ENCODE data around the gene WNT3.

WNT3 gene

DNA sequence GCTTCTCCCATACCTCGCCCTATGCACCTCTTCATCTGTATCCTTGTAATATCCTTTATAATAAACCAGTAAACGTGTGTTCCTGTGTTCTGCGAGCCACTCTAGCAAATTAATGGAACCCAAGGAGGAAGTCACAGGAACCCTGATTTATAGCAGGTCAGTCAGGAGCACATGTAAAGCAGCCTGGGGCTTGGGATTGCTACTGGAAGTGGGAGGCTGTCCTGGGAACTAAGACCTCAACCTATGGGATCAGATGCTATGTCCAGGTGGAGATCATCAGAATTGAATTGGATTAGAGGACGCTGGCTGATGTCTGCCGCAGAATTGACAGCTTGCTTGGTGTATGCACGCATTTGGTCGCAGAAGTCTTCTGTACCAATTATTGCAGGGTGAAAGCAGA lies 15.7 kb downstream of the WNT3 start:
- TF ChIP-seq, protein P1, sequence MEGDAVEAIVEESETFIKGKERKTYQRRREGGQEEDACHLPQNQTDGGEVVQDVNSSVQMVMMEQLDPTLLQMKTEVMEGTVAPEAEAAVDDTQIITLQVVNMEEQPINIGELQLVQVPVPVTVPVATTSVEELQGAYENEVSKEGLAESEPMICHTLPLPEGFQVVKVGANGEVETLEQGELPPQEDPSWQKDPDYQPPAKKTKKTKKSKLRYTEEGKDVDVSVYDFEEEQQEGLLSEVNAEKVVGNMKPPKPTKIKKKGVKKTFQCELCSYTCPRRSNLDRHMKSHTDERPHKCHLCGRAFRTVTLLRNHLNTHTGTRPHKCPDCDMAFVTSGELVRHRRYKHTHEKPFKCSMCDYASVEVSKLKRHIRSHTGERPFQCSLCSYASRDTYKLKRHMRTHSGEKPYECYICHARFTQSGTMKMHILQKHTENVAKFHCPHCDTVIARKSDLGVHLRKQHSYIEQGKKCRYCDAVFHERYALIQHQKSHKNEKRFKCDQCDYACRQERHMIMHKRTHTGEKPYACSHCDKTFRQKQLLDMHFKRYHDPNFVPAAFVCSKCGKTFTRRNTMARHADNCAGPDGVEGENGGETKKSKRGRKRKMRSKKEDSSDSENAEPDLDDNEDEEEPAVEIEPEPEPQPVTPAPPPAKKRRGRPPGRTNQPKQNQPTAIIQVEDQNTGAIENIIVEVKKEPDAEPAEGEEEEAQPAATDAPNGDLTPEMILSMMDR (conservative IDR thresholded peaks at IDR 0.05; ENCODE audit: low read depth, low read length), result no peak

DNA sequence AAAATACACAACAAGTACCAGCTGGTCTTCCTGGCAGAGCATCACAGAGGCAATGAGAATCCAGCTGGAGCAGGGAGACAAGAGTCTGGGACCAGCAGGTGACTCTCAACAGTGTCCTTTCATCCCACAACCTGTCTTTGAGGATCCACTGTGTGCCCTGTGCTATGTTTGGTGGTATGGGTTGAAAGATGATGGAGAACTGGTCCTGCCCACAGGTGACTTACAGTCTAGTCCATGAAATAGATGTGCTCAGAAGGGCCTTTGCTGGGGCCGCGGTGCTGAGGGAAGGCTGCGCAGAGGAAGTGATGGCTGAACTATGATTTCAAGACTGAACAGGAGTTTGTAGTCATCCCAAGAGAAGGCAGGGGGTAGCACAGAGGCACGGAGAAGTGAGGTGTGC lies 17.9 kb downstream of the WNT3 start:
- TF ChIP-seq, protein P1 (conservative IDR thresholded peaks at IDR 0.05; ENCODE audit: low read depth, low read length), result no peak
- H3K4me3 ChIP-seq (ENCODE audit: low read depth, low read length), result no peak overlapping the region
- DNase-seq (ENCODE audit: low read depth), result no peak

More for the DNA sequence above, 15.7 kb downstream of the WNT3 start:
- H3K4me3 ChIP-seq (ENCODE audit: low read depth, low read length), result no peak overlapping the region
- no peak for DNase-seq (ENCODE audit: low read depth)

GRCh38 chr17:46796956-46797530 lies 21.4 kb downstream of the WNT3 start:
- TF ChIP-seq, protein P1 (conservative IDR thresholded peaks at IDR 0.05; ENCODE audit: low read depth, low read length), result no peak
- no peak overlapping the region for H3K4me3 ChIP-seq (ENCODE audit: low read depth, low read length)
- no peak for DNase-seq (ENCODE audit: low read depth)

- TF ChIP-seq, protein P1 (conservative IDR thresholded peaks at IDR 0.05; ENCODE audit: low read depth, low read length), result no peak
- H3K4me3 ChIP-seq (ENCODE audit: low read depth, low read length), result no peak overlapping the region
- no peak for DNase-seq (ENCODE audit: low read depth)
Observed at GRCh38 chr17:46796524-46796923, 22.0 kb downstream of the WNT3 start.

GRCh38 chr17:46796084-46796483 lies 22.4 kb downstream of the WNT3 start:
- no peak for DNase-seq (ENCODE audit: low read depth)
- H3K4me3 ChIP-seq (ENCODE audit: low read depth, low read length), result no peak overlapping the region
- TF ChIP-seq, protein P1 (conservative IDR thresholded peaks at IDR 0.05; ENCODE audit: low read depth, low read length), result no peak

DNA sequence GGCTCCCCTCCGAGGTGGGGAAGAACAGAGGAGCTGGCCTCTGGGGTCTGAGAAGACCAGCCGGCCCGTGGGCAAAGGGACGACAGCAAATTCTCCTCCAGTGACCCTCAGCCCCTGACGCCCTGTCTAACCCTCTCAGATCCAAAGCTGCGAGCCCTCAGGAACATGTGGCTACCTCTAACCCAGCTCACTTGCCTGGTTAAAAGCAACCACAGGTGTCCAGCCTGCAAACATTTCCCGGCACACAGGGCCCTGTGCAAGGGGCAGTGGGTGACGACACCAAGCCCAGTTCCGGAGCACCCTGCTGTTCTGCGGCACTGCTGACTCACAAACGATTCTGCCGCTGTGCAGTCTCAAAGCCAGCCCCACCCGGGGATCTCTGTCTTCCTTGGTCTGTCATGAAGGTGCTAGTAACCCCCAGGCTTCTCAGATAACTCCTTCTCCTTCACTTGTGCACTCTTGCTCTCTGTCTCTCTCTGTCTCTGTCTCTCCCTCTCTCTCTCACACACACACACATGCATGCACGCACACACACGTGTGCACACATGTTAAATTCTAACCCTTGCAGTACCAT lies 23.0 kb downstream of the WNT3 start:
- DNase-seq (ENCODE audit: low read depth), result peak; percentile 88

More for the DNA sequence above, 23.0 kb downstream of the WNT3 start:
- TF ChIP-seq, protein P1 (conservative IDR thresholded peaks at IDR 0.05; ENCODE audit: low read depth, low read length), result no peak
- no peak overlapping the region for H3K4me3 ChIP-seq (ENCODE audit: low read depth, low read length)
